Right kidney (tissue), 1 donor: ENCODE measurements around the gene ABTB2.

Source experiments
- DNase-seq: peaks from one replicate; pipeline ENCODE4 v3.0.0-alpha.2; 2016

Gene ABTB2

DNA sequence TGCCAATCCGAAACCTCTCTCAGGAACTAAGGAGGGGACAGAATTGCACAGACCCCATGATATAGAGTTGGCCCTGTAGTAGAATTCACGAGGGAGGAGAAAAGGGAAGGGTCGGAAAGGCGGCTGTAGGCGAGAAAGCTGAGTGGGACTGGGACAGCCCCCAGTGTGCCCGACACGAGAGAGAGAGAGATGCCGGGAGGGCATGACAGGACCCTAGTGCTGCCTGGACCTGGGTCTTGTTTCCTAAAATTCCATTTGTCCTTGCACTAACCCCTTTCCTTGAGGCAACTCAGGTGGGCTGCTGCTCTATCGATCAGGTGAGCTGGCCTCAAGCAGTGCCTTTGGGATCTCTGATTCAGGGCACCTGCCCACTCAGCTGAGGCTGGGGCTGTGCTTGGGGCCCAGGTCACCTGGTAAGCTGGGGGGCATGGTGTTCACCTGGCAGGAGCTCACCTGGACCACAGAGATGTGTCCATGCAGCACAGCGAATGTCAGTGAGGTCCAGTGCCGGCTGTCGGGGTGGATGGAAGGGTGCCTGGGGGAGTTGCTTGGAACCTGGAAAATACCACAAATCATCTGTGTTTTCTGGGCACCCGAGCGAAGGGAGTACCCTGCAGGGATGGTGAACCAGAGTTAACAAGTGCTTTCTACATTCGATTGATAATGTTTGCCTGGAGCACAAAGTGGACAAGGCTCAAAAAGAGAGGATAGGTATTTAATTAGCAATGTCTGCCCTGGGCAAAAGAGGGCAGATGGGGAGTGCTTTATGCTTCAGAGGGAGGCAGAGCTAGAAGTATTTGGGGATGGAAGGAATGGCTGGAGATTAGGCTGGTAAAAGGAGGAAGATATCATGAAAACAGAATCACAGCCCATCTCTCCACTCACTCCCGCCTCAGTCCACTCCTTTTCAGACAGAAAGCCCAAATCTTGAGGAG is 190.7 kb downstream of the ABTB2 start:
- DNase-seq = no peak

- no peak for DNase-seq
These were observed 191.8 kb downstream of the ABTB2 start for GRCh38 chr11:34165786-34166555.

DNA sequence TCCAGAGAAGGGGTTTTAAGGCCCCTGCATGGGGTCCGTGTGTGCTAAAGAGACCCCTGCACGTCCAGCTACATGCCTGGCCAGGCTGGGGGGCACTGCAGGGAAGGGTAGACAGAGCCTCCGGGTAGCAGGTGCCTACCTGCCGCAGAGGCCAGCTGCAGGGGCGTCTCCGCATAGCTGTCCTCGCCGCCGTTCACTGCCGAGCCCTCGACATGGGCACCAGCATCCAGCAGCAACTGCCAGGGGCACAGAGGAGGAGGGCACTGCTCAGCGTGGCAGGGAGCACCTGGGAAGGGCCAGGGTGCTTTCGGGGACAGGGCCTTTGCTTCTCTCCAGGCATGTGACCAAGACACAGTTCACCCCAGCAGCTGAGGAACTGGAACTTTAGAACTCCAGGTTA is 192.7 kb downstream of the ABTB2 start:
- no peak for DNase-seq

DNA sequence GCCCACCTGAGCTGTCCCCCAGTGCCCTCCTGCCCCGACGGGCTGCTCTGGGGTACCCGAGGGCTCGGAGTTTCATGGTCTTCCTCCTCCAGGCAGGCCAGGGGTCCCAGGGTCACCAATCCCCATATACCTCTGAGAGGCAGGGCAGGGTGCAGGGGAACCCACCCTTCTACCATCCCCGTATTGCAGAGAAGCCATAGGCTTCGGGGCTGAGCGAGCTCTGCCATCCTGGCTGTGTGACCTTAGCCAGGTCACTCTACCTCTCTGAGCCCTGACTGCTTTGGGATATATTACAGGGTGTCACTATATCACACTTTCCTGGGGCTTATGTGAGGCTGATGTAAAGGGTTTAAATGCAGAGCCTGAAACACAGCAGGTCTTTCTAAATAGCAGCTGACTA is 195.0 kb downstream of the ABTB2 start:
- no peak for DNase-seq

DNA sequence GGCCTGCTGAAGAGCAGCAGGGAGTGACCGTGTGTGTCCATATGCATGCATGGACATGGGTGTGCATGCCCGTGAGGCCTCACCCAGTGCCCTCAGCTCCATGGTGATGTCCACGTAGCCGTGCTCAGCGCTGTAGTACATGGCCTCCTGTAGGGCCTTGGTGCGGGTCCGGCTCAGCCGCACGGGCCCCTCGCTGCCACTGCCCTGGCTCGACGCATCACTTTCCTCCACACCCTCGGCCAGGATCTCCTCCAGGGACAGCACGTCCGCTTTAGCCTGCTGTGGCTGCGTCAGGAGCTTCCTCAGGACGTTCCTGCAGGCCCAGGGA is 195.4 kb downstream of the ABTB2 start:
- DNase-seq = no peak

DNA sequence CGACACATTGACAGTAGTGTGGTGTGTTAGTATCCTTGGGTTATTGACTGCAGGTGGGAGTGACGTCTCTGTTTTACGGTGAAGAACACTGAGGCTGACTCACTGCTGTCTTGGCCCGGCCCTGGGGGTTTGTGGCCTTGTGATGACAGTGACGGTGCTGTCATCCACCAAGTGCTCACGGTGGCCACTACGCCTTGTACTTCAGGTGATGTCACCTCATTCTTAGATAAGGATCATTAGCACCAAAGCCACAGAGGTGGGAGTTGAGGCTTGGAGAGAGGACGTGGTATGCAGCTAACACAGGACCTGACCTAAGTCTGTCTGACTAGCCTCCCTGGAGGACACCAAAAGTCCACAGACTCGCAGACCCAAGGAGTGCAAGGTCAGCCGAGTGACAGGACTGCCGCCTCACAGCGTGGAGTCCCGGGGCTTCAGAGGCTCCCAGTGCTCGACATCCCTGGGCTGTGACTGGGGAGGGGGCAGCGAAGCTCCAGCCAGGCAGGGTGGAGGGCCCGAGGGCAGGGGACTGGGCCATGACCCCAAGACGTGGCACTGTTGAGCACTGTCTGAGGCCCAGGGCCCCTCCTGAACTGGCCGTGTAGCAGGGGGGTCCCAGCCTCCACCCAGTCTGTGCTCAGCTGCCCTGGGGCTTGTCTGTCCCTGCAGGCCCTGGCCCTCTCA is 195.9 kb downstream of the ABTB2 start:
- DNase-seq = no peak

GRCh38 chr11:34161361-34161760 is 196.4 kb downstream of the ABTB2 start:
- no peak for DNase-seq

DNA sequence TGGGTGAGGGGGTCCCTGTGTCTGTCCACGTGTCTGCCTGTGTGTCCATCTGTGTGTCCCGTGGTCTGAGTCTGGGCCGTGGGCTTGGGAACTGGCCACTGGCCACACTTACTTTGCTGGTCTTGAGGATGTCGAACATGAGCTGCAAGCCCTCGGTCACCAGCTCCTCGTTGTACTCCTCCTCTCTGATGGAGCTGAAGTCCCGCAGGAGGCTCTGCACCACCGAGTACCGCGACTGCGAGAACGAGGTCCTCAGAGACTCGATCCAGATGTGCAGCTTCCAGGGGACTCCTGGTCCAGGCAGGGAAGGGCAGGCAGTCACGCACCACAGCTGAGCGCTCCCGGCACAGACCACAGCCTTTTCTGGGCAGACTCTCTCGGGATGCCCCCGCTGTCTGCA is 197.0 kb downstream of the ABTB2 start:
- no peak for DNase-seq

DNA sequence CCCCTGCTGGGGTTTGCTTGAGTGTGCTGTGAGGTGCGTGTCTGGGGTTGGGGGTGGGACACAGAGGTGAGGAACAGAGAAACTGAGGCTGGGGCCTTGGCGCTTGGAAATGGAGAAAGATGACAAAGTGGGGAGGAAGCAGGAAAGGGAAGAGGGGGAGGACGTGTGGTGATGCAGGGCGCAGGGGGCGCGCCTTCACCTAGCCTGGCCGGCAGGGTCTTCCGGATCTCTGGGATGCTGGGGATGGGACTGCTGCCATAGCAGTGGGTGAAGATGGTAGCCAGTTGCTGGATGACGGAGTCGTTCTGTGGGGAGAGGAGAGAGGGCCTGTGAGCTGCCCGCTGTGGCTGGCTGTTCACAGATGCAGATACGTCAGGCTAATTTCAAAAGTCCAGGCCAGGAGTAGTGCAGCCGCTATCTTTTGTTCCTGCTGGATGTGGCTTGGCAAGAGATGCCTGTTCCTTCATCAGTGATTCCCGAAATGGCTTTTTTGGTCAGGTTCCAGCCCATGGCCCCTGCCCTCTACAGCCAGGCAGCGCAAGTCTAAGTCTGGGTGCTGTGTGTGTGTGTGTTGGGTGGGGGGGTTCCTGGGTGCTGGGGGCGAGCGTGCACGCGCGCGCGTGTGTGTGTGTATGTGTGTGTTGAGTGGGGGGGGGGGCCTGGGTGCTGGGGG is 197.6 kb downstream of the ABTB2 start:
- no peak for DNase-seq

- no peak for DNase-seq
These were observed 199.1 kb downstream of the ABTB2 start for GRCh38 chr11:34158661-34159060.

DNA sequence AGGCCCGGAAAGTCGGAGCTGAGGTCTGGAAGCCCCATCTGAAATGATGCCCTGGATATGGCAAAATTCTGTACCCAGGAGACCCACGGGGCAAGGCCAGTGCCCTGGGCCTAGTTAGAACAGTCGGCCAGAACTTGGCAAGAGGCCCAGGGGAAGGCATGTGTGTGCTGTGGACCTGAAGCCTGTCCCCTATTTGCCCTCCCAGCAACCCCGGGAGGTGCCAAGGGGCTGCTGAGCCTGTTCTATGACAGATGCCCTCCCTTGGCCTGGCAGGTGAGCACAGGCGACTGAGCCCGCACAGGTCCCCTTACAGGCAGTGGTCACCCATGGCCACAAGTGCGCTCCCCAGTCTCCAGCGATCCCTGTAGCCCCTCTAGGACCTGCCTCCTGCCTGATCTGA is 200.6 kb downstream of the ABTB2 start:
- DNase-seq = no peak

DNA sequence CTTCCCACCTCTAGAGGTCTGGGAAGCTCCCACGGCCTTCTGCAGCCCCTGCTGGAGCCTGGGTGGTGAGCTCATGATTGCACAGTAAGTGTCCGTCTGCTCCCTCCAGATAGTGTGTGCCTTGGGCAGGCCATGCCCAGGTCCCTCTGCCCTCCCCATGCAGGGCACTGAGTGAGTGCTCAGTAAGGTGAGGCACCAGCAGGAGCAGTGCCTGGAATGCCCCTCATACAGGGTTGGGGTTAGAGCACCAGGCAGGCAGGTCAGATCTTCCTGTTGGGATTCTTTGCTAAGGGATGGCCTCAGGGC is 202.1 kb downstream of the ABTB2 start:
- DNase-seq = no peak

DNA sequence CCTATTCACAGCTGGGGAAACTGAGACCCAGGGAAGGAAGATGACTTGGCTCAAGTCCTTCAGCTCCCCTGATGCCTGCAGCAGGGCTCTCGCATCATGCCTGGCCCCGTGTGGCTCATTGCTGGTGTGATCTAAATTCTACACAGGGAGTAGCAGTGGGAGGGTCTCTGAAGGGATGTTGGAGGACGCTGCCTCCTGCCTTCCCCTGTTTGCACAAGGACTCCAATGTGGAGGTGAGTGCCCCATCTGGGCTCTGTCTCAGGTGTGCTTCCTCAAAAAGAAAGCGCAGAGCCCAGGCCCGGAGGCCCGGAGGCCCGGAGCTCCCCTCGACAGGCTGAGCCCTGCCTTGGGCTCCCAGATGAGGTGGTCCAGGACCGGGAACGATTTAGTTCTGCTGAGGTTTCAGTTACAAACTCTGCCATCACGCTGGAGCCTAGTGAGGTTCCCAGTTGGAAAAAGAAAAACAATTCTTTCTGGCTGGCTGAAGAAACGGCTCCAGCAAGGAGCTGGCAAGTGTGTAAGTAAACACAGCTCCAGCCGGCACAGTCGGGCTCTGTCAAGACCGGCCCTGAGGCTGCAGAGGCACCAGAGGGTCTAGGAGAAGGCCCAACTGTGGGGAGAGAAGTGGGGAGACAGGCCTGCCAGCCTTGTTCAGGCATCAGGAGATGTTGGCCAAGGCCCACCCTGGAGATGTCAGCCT is 202.6 kb downstream of the ABTB2 start:
- no peak for DNase-seq

DNA sequence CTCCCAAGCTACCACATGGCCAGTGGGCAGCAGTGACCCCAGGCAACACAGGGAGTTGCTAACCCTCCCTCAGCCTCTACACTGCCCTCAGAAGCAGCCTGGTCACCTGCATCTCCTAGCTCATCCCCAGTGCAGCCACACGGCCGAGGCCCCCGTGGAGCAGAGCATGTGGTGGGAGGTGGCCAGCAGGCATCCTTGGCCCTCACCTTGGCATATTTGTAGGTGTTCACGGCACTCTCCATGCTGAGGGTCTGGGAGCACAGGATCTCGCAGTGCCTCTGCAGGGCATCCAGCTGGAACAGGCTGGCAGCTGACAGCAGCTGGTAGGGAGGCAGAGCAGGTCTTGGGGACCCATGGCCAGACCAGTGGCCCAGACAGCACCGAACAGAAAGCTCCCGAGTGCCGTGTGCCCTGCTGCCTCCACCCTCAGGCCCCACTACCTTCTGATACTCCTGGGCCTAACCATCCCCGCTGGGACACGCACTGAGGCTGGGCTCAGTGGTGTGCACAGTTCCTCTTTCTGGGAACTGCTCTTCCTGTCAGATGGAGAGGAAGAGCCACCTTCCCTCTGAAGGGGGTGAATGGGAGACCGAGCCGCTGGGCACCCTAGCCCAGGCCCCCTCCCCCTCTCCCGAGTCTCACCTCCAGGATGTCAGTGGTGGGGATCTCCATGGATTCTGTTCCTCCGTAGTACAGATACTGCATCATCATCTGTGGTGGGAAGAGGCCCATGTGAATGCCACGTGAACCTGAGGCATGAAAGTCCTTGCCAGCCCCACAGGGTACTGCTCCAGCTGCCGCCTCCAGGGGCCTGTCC is 203.5 kb downstream of the ABTB2 start:
- no peak for DNase-seq

DNA sequence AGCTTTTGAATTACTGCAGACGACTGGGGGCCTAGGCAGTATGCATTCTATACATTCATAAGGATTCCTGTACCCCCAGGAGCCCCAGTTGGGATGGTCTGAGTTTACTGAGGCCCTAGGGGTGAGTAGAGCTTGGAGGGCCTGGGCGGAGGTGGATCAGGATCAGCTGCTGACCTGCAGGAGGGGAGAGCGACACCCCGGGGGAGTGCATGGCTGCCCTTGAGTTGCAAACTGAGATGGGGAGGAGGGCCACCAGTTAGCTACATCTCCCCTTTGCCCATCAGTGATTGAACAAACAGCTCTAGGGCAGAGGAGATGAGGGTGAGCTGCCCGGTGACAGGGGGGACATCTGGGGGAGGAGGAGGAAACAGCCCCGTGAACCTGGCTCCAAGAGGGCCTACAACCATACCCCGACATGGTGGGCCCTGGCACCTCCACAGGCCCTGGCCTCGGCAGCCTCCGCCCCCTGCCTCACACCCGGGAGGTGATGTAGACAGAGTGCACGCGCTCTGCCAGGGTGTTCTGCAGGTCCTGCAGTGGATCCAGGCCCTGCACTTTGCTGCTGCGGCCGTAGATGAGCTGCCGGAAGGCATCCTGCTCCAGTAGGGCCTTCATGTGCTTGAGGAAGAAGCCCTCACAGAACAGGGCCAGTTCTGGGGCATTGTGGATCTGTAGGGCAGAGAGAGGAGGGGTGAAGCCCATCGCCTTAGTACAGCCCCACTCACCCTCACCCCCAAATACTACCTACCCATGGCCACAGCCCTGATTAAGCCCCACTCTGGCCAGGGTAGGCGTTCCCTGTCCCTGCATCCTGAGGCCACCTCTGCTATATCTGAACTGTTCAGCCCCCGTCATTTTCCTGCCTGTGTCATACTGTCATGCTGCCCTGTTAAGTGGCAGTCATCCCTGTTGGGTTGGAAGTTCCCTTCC is 205.6 kb downstream of the ABTB2 start:
- DNase-seq = no peak

DNA sequence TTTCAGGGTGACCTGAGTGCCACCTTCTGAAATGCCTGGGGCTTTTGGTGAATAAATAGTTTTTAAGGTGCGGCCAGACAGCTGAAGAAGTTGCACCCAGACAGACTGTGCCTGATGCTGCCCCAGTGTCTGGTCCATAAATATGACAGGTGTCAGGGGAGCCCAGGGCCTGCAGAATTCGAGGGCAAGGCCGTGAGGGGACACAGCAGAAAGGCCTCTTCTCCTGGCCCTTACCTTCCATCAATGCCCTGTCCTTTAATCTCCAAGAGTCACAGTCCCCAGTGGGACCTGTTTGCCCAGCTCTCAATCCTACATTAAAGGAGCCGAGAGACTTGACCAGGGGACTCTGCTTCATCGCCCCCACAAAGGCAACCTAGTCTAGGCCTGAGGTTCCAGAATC is 206.6 kb downstream of the ABTB2 start:
- no peak for DNase-seq

DNA sequence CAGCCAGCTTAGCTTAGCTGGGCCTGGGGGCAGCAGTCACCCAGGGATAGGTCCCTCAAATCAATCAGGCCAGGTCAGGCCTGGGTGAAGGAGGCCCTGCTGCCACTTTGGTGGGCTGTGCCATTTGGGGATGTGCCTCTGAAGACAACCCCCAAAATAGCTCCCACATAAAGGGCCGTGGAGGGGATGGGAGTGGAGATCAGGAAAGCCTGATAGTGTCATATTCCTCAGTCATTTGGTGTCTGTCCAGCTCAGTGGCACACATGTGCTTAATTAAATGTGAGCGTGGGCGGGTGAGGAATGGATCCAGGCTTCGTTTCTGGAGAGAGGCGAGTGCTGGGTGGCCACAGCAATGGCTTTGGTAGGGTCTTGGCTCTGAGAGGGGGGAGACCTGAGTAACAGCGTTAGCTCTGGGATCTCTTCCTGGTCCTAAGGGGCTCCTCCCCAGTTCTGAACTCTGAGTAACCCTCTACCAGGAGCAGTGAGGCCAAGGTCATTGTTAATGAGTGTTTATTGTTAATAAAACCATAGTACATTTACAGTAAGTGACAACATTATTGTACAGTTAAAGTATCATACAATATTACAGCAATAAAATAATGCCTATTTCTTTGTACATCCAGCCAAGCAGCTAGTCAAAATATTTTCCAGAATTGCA is 207.2 kb downstream of the ABTB2 start:
- DNase-seq = no peak

GRCh38 chr11:34149786-34150185 is 208.0 kb downstream of the ABTB2 start:
- DNase-seq = no peak

- no peak for DNase-seq
These were observed 208.5 kb downstream of the ABTB2 start for GRCh38 chr11:34149274-34149673.
